HG03097 (cell line): ENCODE data around the gene EXOC6B.

Experiments used
- ATAC-seq: cut with Tn5 transposase; IDR thresholded peaks from one replicate; pipeline ENCODE4 v1.9.1; 2021; ENCODE audit not compliant: unreplicated experiment, low FRiP score

EXOC6B gene

GRCh38 chr2:72833084-72833714, 7.4 kb upstream of the EXOC6B start:
- no peak for ATAC-seq

- no peak for ATAC-seq
Measured at GRCh38 chr2:72830273-72830672, 4.4 kb upstream of the EXOC6B start.

- ATAC-seq = no peak
Measured at GRCh38 chr2:72828840-72829507, 3.1 kb upstream of the EXOC6B start.

- ATAC-seq = no peak
Measured at GRCh38 chr2:72827966-72828646, 2.3 kb upstream of the EXOC6B start.

- no peak for ATAC-seq
Measured at GRCh38 chr2:72827487-72827886, 1.7 kb upstream of the EXOC6B start.

GRCh38 chr2:72826156-72826477, 284 bp upstream of the EXOC6B start:
- no peak for ATAC-seq

- no peak for ATAC-seq
Measured at GRCh38 chr2:72824224-72824842, 1.5 kb downstream of the EXOC6B start.

- no peak for ATAC-seq
Measured at GRCh38 chr2:72822794-72823193, 3.0 kb downstream of the EXOC6B start.

- ATAC-seq = no peak
Measured at GRCh38 chr2:72821983-72822382, 3.9 kb downstream of the EXOC6B start.

GRCh38 chr2:72821118-72821517, 4.7 kb downstream of the EXOC6B start:
- ATAC-seq = no peak

GRCh38 chr2:72819501-72819900, 6.3 kb downstream of the EXOC6B start:
- ATAC-seq = no peak

GRCh38 chr2:72815655-72816278, 10.1 kb downstream of the EXOC6B start:
- no peak for ATAC-seq

GRCh38 chr2:72813841-72814240, 12.0 kb downstream of the EXOC6B start:
- ATAC-seq = no peak

GRCh38 chr2:72810165-72810564, 15.7 kb downstream of the EXOC6B start:
- no peak for ATAC-seq

- no peak for ATAC-seq
Measured at GRCh38 chr2:72809095-72809494, 16.7 kb downstream of the EXOC6B start.

- no peak for ATAC-seq
Measured at GRCh38 chr2:72806280-72806945, 19.4 kb downstream of the EXOC6B start.

GRCh38 chr2:72803626-72804320, 22.1 kb downstream of the EXOC6B start:
- no peak for ATAC-seq

GRCh38 chr2:72803151-72803550, 22.7 kb downstream of the EXOC6B start:
- no peak for ATAC-seq

- no peak for ATAC-seq
Measured at GRCh38 chr2:72800492-72800891, 25.3 kb downstream of the EXOC6B start.

- ATAC-seq = no peak
Measured at GRCh38 chr2:72797740-72798139, 28.1 kb downstream of the EXOC6B start.
